ENCODE results near the gene MSN.
"Not testable (repeated sequence)": the region's sequence is repeated elsewhere in the genome, so short reads cannot be mapped to it uniquely, and the experiment has no call there.

Gene MSN

GRCh38 chrX:65718538-65718937 lies 51.1 kb downstream of the MSN start:
- DNase-seq (ENCODE audit: low read depth) = no peak

- DNase-seq (ENCODE audit: low read depth) = no peak
These were observed 53.0 kb downstream of the MSN start for GRCh38 chrX:65720381-65720964.

- DNase-seq (ENCODE audit: low read depth) = no peak
These were observed 56.3 kb downstream of the MSN start for GRCh38 chrX:65723706-65724105.

GRCh38 chrX:65726715-65727114 lies 59.3 kb downstream of the MSN start:
- DNase-seq (ENCODE audit: low read depth) = no peak

GRCh38 chrX:65731684-65732289 lies 64.3 kb downstream of the MSN start:
- no peak for DNase-seq (ENCODE audit: low read depth)

GRCh38 chrX:65740909-65741308 lies 73.5 kb downstream of the MSN start:
- DNase-seq (ENCODE audit: low read depth) = no peak

- no peak for DNase-seq (ENCODE audit: low read depth)
These were observed 74.4 kb downstream of the MSN start for GRCh38 chrX:65741823-65742222.

GRCh38 chrX:65744965-65745364 lies 77.5 kb downstream of the MSN start:
- DNase-seq (ENCODE audit: low read depth) = no peak

- DNase-seq (ENCODE audit: low read depth) = no peak
These were observed 78.0 kb downstream of the MSN start for GRCh38 chrX:65745427-65745826.

- DNase-seq (ENCODE audit: low read depth) = no peak
These were observed 78.5 kb downstream of the MSN start for GRCh38 chrX:65745992-65746391.

- no peak for DNase-seq (ENCODE audit: low read depth)
These were observed 83.4 kb downstream of the MSN start for GRCh38 chrX:65750674-65751469.

- DNase-seq (ENCODE audit: low read depth) = no peak
These were observed 84.1 kb downstream of the MSN start for GRCh38 chrX:65751519-65751918.

- DNase-seq (ENCODE audit: low read depth) = no peak
These were observed 84.8 kb downstream of the MSN start for GRCh38 chrX:65752294-65752693.

GRCh38 chrX:65755786-65756185 lies 88.3 kb downstream of the MSN start:
- DNase-seq (ENCODE audit: low read depth) = no peak

GRCh38 chrX:65757943-65758342 lies 90.5 kb downstream of the MSN start:
- DNase-seq (ENCODE audit: low read depth) = no peak

GRCh38 chrX:65758505-65758904 lies 91.1 kb downstream of the MSN start:
- no peak for DNase-seq (ENCODE audit: low read depth)

GRCh38 chrX:65759525-65759924 lies 92.1 kb downstream of the MSN start:
- DNase-seq (ENCODE audit: low read depth) = not testable (repeated sequence)

GRCh38 chrX:65769564-65770292 lies 102.3 kb downstream of the MSN start:
- no peak for DNase-seq (ENCODE audit: low read depth)

- DNase-seq (ENCODE audit: low read depth) = no peak
These were observed 105.4 kb downstream of the MSN start for GRCh38 chrX:65772842-65773241.

- no peak for DNase-seq (ENCODE audit: low read depth)
These were observed 114.4 kb downstream of the MSN start for GRCh38 chrX:65781845-65782244.

- DNase-seq (ENCODE audit: low read depth) = no peak
These were observed 116.3 kb downstream of the MSN start for GRCh38 chrX:65783746-65784145.

All from stimulated activated CD8-positive, alpha-beta memory T cell treated with anti-CD3 and anti-CD28 coated beads, Interleukin-12 subunit alpha, Interleukin-12 subunit beta, amount 100 ng/mL, for 4 hours (primary cell).